Epithelial cell of proximal tubule (primary cell): ENCODE data around the gene TYROBP. TPM values are rescaled to one million over a fixed set of nuclear protein-coding genes. Genes with fewer than 3 reads are reported as not detected.
A peak's percentile ranks its signal among the peaks of the same experiment; 100 is the strongest.
"Not testable (repeated sequence)": the region's sequence is repeated elsewhere in the genome, so short reads cannot be mapped to it uniquely, and the experiment has no call there.

ENCODE experiments used
- DNase-seq: peaks from one replicate; pipeline ENCODE4 v3.0.0-alpha.2; 2011; ENCODE audit warnings: low read depth
- H3K4me3 ChIP-seq: 2 replicates; pipeline ENCODE4 v1.5.1; 2011; ENCODE audit warnings: low read depth, mild to moderate bottlenecking, low read length
- CTCF ChIP-seq: conservative IDR thresholded peaks from 2 replicates; pipeline ENCODE4 v1.5.1; 2012; ENCODE audit warnings: low read depth, mild to moderate bottlenecking, low read length
- total RNA-seq: library from RNA; depleted of rRNA; stranded (reverse); fragments of >200 nt; gene quantifications from 2 replicates; pipeline ENCODE4 v1.2.3, GENCODE V29; 2015

Gene TYROBP
- total RNA-seq, 1 donor from 2014 or later, result not detected

GRCh38 chr19:35879770-35880317 is 28.3 kb downstream of the TYROBP start:
- no peak for DNase-seq
- no peak overlapping the region for H3K4me3 ChIP-seq
- TF ChIP-seq CTCF, result no peak

- no peak for TF ChIP-seq CTCF
- no peak for DNase-seq
- no peak overlapping the region for H3K4me3 ChIP-seq
These were observed 29.0 kb downstream of the TYROBP start for GRCh38 chr19:35879068-35879467.

GRCh38 chr19:35874392-35874930 is 33.6 kb downstream of the TYROBP start:
- H3K4me3 ChIP-seq, result no peak overlapping the region
- no peak for DNase-seq
- TF ChIP-seq CTCF, result no peak

GRCh38 chr19:35872180-35872579 is 35.9 kb downstream of the TYROBP start:
- TF ChIP-seq CTCF, result no peak
- no peak overlapping the region for H3K4me3 ChIP-seq
- DNase-seq, result no peak

- no peak for TF ChIP-seq CTCF
- no peak overlapping the region for H3K4me3 ChIP-seq
- DNase-seq, result no peak
These were observed 36.5 kb downstream of the TYROBP start for GRCh38 chr19:35871611-35872010.

- no peak for DNase-seq
- no peak overlapping the region for H3K4me3 ChIP-seq
- no peak for TF ChIP-seq CTCF
These were observed 37.3 kb downstream of the TYROBP start for GRCh38 chr19:35870798-35871197.

GRCh38 chr19:35870124-35870736 is 37.9 kb downstream of the TYROBP start:
- not testable (repeated sequence) for DNase-seq
- H3K4me3 ChIP-seq, result peak overlapping the region; percentile 16
